Neural crest cell (in vitro differentiated cells): Measurements from ENCODE around the gene ZFP2. TPM values are rescaled to one million over a fixed set of nuclear protein-coding genes. Genes with fewer than 3 reads are reported as not detected.

Experiments used
- DNase-seq: peaks from one replicate; pipeline ENCODE4 v3.0.0; 2021; ENCODE audit warnings: low read depth, mixed read lengths, low spot score
- H3K27ac Mint-ChIP-seq: one replicate; pipeline ENCODE4 v1.8.0; 2021; ENCODE audit warnings: mild to moderate bottlenecking, mixed read lengths; ENCODE audit not compliant: unreplicated experiment
- H3K27me3 Mint-ChIP-seq: 2 replicates; pipeline ENCODE4 v1.8.0; 2021; ENCODE audit warnings: low read depth, mild to moderate bottlenecking, mixed read lengths
- H3K36me3 Mint-ChIP-seq: 2 replicates; pipeline ENCODE4 v1.8.0; 2021; ENCODE audit warnings: low read depth, mild to moderate bottlenecking, mixed read lengths
- H3K4me1 Mint-ChIP-seq: 2 replicates; pipeline ENCODE4 v1.8.0; 2021; ENCODE audit warnings: mixed read lengths
- H3K4me3 Mint-ChIP-seq: one replicate; pipeline ENCODE4 v1.8.0; 2021; ENCODE audit warnings: mild to moderate bottlenecking, mixed read lengths
- H3K9me3 Mint-ChIP-seq: 2 replicates; pipeline ENCODE4 v1.8.0; 2021; ENCODE audit warnings: mixed read lengths
- total RNA-seq: library from RNA; stranded (reverse); gene quantifications from 2 replicates; pipeline ENCODE4 v1.2.1, GENCODE V29; 2021
- TF ChIP-seq, protein P1 (sequence below): fragments of 200-600 bp; sonication (generic); conservative IDR thresholded peaks from 2 replicates; pipeline ENCODE4 v1.5.0; 2021; ENCODE audit warnings: antibody characterized with exemption, mild to moderate bottlenecking

The ZFP2 gene
- total RNA-seq, 1 donor from 2014 or later, result 2.9 TPM

DNA sequence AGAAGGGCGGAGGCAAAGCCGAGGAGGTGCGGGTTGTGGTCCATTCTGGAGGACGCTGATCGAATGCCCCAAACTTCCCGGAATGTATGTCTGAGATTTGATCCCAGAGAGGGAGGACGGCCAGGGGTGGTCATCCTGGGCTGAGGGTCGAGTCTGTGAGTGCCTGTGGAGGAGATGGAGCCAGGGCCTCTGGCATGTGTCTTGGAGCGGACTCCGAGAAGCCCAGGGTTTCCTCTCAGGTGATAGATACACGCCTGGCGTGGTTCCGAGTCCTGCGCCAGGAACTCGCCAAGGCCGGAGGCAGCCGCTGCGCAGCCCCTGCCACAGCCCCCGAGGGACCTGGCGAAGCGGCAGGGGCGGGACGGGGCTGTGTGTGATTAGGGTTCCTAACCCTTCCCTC lies 45.6 kb downstream of the ZFP2 start:
- no peaks in the 10 kb centered on the region for H3K4me1 Mint-ChIP-seq
- TF ChIP-seq, protein P1, sequence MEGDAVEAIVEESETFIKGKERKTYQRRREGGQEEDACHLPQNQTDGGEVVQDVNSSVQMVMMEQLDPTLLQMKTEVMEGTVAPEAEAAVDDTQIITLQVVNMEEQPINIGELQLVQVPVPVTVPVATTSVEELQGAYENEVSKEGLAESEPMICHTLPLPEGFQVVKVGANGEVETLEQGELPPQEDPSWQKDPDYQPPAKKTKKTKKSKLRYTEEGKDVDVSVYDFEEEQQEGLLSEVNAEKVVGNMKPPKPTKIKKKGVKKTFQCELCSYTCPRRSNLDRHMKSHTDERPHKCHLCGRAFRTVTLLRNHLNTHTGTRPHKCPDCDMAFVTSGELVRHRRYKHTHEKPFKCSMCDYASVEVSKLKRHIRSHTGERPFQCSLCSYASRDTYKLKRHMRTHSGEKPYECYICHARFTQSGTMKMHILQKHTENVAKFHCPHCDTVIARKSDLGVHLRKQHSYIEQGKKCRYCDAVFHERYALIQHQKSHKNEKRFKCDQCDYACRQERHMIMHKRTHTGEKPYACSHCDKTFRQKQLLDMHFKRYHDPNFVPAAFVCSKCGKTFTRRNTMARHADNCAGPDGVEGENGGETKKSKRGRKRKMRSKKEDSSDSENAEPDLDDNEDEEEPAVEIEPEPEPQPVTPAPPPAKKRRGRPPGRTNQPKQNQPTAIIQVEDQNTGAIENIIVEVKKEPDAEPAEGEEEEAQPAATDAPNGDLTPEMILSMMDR, result no peak
- no peak for DNase-seq
- H3K4me3 Mint-ChIP-seq, result no peak overlapping the region
- peaks cover 5% of the 10 kb centered on the region for H3K27me3 Mint-ChIP-seq
- no peak overlapping the region for H3K27ac Mint-ChIP-seq
- peaks cover 42% of the 10 kb centered on the region for H3K9me3 Mint-ChIP-seq
- H3K36me3 Mint-ChIP-seq, result peaks cover 42% of the 10 kb centered on the region

DNA sequence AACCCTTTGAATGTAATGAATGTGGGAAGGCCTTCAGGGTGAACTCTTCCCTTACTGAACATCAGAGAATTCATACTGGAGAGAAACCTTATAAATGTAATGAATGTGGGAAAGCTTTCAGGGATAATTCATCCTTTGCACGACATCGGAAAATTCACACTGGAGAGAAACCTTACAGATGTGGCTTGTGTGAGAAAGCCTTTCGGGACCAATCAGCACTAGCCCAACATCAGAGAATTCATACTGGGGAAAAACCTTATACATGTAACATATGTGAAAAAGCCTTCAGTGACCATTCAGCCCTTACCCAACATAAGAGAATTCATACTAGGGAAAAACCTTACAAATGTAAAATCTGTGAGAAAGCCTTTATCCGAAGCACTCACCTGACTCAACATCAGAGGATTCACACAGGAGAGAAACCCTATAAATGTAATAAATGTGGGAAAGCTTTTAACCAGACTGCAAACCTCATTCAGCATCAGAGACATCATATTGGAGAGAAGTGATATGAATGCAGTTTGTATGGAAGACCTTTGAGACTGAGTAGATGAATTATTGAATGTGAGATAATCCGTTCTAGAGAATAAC lies 69.8 kb downstream of the ZFP2 start:
- TF ChIP-seq, protein P1, result no peak
- no peak for DNase-seq
- Mint-ChIP-seq H3K4me3 (no peak overlapping the region), H3K27me3 (no peaks in the 10 kb centered on the region), H3K27ac (no peak overlapping the region), H3K36me3 (peaks cover 41% of the 10 kb centered on the region), H3K4me1 (no peaks in the 10 kb centered on the region), H3K9me3 (peaks cover 39% of the 10 kb centered on the region)

- Mint-ChIP-seq H3K27ac (no peak overlapping the region), H3K27me3 (peaks cover 2% of the 10 kb centered on the region), H3K9me3 (peaks cover 7% of the 10 kb centered on the region), H3K36me3 (peaks cover 2% of the 10 kb centered on the region), H3K4me3 (no peak overlapping the region), H3K4me1 (no peaks in the 10 kb centered on the region)
- TF ChIP-seq, protein P1, result no peak
- no peak for DNase-seq
Measured at GRCh38 chr5:178981381-178981780, 85.7 kb downstream of the ZFP2 start.

Other genes with a start within 250 kb of the ZFP2 start
- 18.8 and 19.6 TPM in 2 replicates for gene ZNF354A, start 165.3 kb upstream of the ZFP2 start, total RNA-seq
- 24.8 and 25.9 TPM in 2 replicates for gene ZNF354B, start 36.0 kb upstream of the ZFP2 start, total RNA-seq
- 0.26 TPM in 1 of 2 replicates, not detected in the other for gene ZNF454, start 45.3 kb downstream of the ZFP2 start, total RNA-seq
- gene GRM6, start 99.4 kb downstream of the ZFP2 start, total RNA-seq, result not detected in 2 replicates
- 6.6 and 7.4 TPM in 2 replicates for gene ZNF879, start 127.9 kb downstream of the ZFP2 start, total RNA-seq
- 11.6 and 12.2 TPM in 2 replicates for gene ZNF354C, start 164.5 kb downstream of the ZFP2 start, total RNA-seq